ENCODE data around the gene MYOM3. TPM values are rescaled to one million over a fixed set of nuclear protein-coding genes. Genes with fewer than 3 reads are reported as not detected.

The MYOM3 gene
- total and polyA plus RNA-seq, 2 of the 13 experiments (the other 11 are each of a cell fraction or from before 2014, with no cell fraction given): 5.8 to 15.3 TPM

- TF ChIP-seq AKNA (CRISPR knock-in tag; IDR thresholded peaks at IDR 0.05; ENCODE audit: borderline replicate concordance) (no peak), PREB (CRISPR knock-in tag; IDR thresholded peaks at IDR 0.05) (no peak), ZNF318 (CRISPR knock-in tag; IDR thresholded peaks at IDR 0.05) (no peak), SP1 (IDR thresholded peaks at IDR 0.05) (no peak), SP1 (CRISPR knock-in tag; IDR thresholded peaks at IDR 0.05) (no peak), RFX3 (CRISPR knock-in tag; IDR thresholded peaks at IDR 0.05) (no peak), ZSCAN29 (CRISPR knock-in tag; conservative IDR thresholded peaks at IDR 0.05) (no peak), ZNF274 (CRISPR knock-in tag; IDR thresholded peaks at IDR 0.05) (no peak), CCAR2 (optimal IDR thresholded peaks at IDR 0.05; ENCODE audit: low read depth, low read length) (no peak), TRAFD1 (CRISPR knock-in tag; IDR thresholded peaks at IDR 0.05; ENCODE audit: borderline replicate concordance) (no peak), YY1 (IDR thresholded peaks at IDR 0.05; ENCODE audit: insufficient read depth, insufficient replicate concordance, low read depth, low read length) (no peak), ZNF441 (CRISPR knock-in tag; IDR thresholded peaks at IDR 0.05; ENCODE audit: borderline replicate concordance) (no peak), ZSCAN20 (CRISPR knock-in tag; IDR thresholded peaks at IDR 0.05; ENCODE audit: borderline replicate concordance) (no peak), CENPX (CRISPR knock-in tag; IDR thresholded peaks at IDR 0.05) (no peak)
Observed at GRCh38 chr1:24085007-24085406, 26.9 kb downstream of the MYOM3 start (continued).

All from HepG2 (cell line).